ENCODE measurements around the gene TRIO. TPM values are rescaled to one million over a fixed set of nuclear protein-coding genes. Genes with fewer than 3 reads are reported as not detected.

TRIO gene
- total RNA-seq, 3 donors from 2014 or later (not counting 1 experiment from before 2014, with no cell fraction given) = 84.6 to 136 (median 94.3) TPM

DNA sequence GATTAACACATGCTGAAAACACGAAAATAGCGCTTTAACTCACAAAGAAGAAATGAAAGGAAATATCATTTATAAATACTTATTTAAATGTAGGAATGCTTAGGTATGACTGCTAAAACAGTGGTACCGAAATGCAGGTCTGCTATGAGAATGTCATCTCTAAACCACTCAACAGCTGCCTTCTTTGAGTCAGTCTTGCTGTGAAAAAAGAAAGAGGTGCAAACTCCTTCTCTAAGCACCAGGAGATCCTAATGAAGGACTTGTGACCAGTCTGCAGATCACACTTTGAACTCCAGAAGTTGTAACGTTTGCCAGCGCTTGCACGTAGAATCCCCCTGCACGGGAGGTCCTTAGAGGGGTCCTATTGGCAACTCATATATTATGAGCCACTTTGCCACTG is 86.6 kb downstream of the TRIO start:
- H3K4me1 Mint-ChIP-seq = peaks cover 22 to 58% of the 10 kb centered on the region in 2 donors

DNA sequence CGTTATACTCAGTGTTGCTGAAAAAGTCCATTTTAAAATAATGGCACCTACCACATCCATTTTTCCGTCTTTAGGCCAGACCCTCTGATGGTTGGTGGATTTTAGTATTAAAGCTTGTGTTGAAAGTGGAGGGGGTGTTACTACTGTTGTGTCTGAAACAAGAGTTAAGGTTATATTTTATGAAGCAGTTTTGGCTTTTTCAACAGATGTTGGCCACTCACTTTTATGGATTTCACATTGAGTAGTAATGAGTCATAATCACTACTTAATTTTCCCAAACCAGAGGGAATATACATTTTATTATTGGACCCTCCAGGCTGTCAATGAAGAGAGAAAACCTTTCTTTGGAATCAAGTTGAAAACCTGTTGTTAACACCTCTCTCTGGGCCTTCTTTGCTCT is 88.0 kb downstream of the TRIO start:
- peaks cover 16 to 56% of the 10 kb centered on the region in 2 donors for H3K4me1 Mint-ChIP-seq
- intact Hi-C loops (cut with micrococcal nuclease) = no loop called here
- H3K27me3 ChIP-seq (ENCODE audit: control insufficient read depth, insufficient read depth, low read length) = no peaks in the 10 kb centered on the region
- H3K27ac Mint-ChIP-seq = no peak overlapping the region
- H3K4me1 ChIP-seq (ENCODE audit: control insufficient read depth, insufficient read depth, low read length) = no peaks in the 10 kb centered on the region
- no peaks in the 10 kb centered on the region for H3K36me3 Mint-ChIP-seq
- H3K9me3 ChIP-seq (ENCODE audit: control insufficient read depth, insufficient read depth, low read length) = no peaks in the 10 kb centered on the region
- TF ChIP-seq, protein P1, sequence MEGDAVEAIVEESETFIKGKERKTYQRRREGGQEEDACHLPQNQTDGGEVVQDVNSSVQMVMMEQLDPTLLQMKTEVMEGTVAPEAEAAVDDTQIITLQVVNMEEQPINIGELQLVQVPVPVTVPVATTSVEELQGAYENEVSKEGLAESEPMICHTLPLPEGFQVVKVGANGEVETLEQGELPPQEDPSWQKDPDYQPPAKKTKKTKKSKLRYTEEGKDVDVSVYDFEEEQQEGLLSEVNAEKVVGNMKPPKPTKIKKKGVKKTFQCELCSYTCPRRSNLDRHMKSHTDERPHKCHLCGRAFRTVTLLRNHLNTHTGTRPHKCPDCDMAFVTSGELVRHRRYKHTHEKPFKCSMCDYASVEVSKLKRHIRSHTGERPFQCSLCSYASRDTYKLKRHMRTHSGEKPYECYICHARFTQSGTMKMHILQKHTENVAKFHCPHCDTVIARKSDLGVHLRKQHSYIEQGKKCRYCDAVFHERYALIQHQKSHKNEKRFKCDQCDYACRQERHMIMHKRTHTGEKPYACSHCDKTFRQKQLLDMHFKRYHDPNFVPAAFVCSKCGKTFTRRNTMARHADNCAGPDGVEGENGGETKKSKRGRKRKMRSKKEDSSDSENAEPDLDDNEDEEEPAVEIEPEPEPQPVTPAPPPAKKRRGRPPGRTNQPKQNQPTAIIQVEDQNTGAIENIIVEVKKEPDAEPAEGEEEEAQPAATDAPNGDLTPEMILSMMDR (IDR thresholded peaks at IDR 0.05) = no peak
- no peaks in the 10 kb centered on the region for H3K9me3 Mint-ChIP-seq
- H3K36me3 ChIP-seq (ENCODE audit: control insufficient read depth, insufficient read depth, low read length) = no peaks in the 10 kb centered on the region
- WGBS (ENCODE audit: insufficient coverage) = 100% methylated on average over 1 of the region's 2 CpGs
- no peak overlapping the region for H3K4me3 ChIP-seq (ENCODE audit: low read length)
- H3K4me3 Mint-ChIP-seq = no peak overlapping the region
- no peak overlapping the region for H3K27ac ChIP-seq (ENCODE audit: low read length)
- DNase-seq = no peak
- H3K27me3 Mint-ChIP-seq (ENCODE audit: low read depth in 2 of 2) = no peaks in the 10 kb centered on the region
- ATAC-seq = no peak

More for the DNA sequence above, 86.6 kb downstream of the TRIO start:
- no peaks in the 10 kb centered on the region for H3K27me3 Mint-ChIP-seq (ENCODE audit: low read depth in 2 of 2)
- ATAC-seq (no peak), DNase-seq (no peak)
- H3K27ac Mint-ChIP-seq = peak overlapping the region in 1 of 2 donors; percentile 48
- no peaks in the 10 kb centered on the region for H3K9me3 Mint-ChIP-seq
- Histone ChIP-seq H3K4me1 (ENCODE audit: control insufficient read depth, insufficient read depth, low read length) (no peaks in the 10 kb centered on the region), H3K36me3 (ENCODE audit: control insufficient read depth, insufficient read depth, low read length) (no peaks in the 10 kb centered on the region), H3K27ac (ENCODE audit: low read length) (no peak overlapping the region), H3K4me3 (ENCODE audit: low read length) (no peak overlapping the region), H3K9me3 (ENCODE audit: control insufficient read depth, insufficient read depth, low read length) (no peaks in the 10 kb centered on the region), H3K27me3 (ENCODE audit: control insufficient read depth, insufficient read depth, low read length) (no peaks in the 10 kb centered on the region)
- no peak overlapping the region for H3K4me3 Mint-ChIP-seq
- intact Hi-C loops (cut with micrococcal nuclease) = no loop called here
- WGBS (ENCODE audit: insufficient coverage) = 71% methylated on average over 5 of the region's 7 CpGs
- TF ChIP-seq, protein P1 (IDR thresholded peaks at IDR 0.05) = no peak
- H3K36me3 Mint-ChIP-seq = no peaks in the 10 kb centered on the region

DNA sequence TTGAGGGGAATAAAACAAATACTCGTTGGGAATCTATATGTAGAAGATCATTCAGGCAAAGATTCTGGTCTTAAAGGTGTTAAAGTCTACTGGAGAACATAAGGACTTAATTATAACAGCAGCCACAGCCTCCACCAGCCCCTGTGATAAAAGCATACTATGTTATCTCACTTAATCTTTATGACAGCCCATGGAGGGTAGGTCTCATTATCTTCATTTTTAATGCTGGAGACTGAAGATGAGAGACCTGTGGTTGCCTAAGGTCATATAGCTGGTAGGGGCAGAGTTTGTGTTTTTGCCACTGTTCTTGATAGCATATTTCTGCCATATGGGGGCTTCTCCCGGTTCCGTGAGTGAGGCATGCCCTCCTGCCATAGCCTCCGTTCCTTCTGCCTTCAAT is 88.7 kb downstream of the TRIO start:
- Mint-ChIP-seq H3K27ac (no peak overlapping the region), H3K4me1 (peaks cover 14 to 48% of the 10 kb centered on the region in 2 donors), H3K36me3 (no peaks in the 10 kb centered on the region), H3K9me3 (no peaks in the 10 kb centered on the region), H3K27me3 (ENCODE audit: low read depth in 2 of 2) (no peaks in the 10 kb centered on the region), H3K4me3 (no peak overlapping the region)
- Histone ChIP-seq H3K4me1 (ENCODE audit: control insufficient read depth, insufficient read depth, low read length) (no peaks in the 10 kb centered on the region), H3K36me3 (ENCODE audit: control insufficient read depth, insufficient read depth, low read length) (no peaks in the 10 kb centered on the region), H3K4me3 (ENCODE audit: low read length) (no peak overlapping the region), H3K27ac (ENCODE audit: low read length) (no peak overlapping the region), H3K9me3 (ENCODE audit: control insufficient read depth, insufficient read depth, low read length) (no peaks in the 10 kb centered on the region), H3K27me3 (ENCODE audit: control insufficient read depth, insufficient read depth, low read length) (no peaks in the 10 kb centered on the region)
- intact Hi-C loops (cut with micrococcal nuclease) = no loop called here
- 88% methylated on average over 4 of the region's 4 CpGs for WGBS (ENCODE audit: insufficient coverage)
- DNase-seq = no peak
- TF ChIP-seq, protein P1 (IDR thresholded peaks at IDR 0.05) = no peak
- ATAC-seq = no peak

DNA sequence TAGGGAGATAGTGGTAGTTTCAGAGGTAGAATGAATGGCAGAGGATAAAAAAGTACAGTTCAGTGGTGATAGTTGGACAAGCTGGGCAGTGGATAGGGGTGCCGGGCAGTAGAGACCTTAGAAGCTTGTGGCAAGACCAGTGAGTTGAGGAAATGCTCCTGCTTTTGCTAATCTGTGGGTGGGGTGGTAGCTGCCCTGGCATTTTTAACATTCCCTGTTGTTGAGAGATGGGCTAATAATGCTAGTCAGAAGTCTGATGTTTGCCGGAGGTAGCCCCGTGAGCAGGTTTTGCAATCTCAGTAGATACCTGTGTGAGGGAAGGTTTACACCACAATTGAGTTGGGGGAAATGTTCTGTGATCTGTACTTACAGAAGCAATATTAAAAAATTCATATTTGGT is 91.1 kb downstream of the TRIO start:
- ATAC-seq = no peak
- Histone ChIP-seq H3K4me1 (ENCODE audit: control insufficient read depth, insufficient read depth, low read length) (no peaks in the 10 kb centered on the region), H3K9me3 (ENCODE audit: control insufficient read depth, insufficient read depth, low read length) (no peaks in the 10 kb centered on the region), H3K4me3 (ENCODE audit: low read length) (no peak overlapping the region), H3K27ac (ENCODE audit: low read length) (no peak overlapping the region), H3K27me3 (ENCODE audit: control insufficient read depth, insufficient read depth, low read length) (no peaks in the 10 kb centered on the region), H3K36me3 (ENCODE audit: control insufficient read depth, insufficient read depth, low read length) (no peaks in the 10 kb centered on the region)
- peaks cover 10 to 47% of the 10 kb centered on the region in 2 donors for H3K4me1 Mint-ChIP-seq
- no peaks in the 10 kb centered on the region for H3K36me3 Mint-ChIP-seq
- no peaks in the 10 kb centered on the region for H3K9me3 Mint-ChIP-seq
- H3K4me3 Mint-ChIP-seq = no peak overlapping the region
- DNase-seq = no peak
- TF ChIP-seq, protein P1 (IDR thresholded peaks at IDR 0.05) = no peak
- peak overlapping the region in 1 of 2 donors; percentile 22 for H3K27ac Mint-ChIP-seq
- intact Hi-C loops (cut with micrococcal nuclease) = no loop called here
- no peaks in the 10 kb centered on the region for H3K27me3 Mint-ChIP-seq (ENCODE audit: low read depth in 2 of 2)
- 96% methylated on average over 3 of the region's 3 CpGs for WGBS (ENCODE audit: insufficient coverage)
